ENCODE data around the gene A3GALT2.

Gene A3GALT2

GRCh38 chr1:33332357-33332789 lies 11.5 kb upstream of the A3GALT2 start:
- DNase-seq (ENCODE audit: low read depth), result no peak

GRCh38 chr1:33331444-33332356 lies 10.8 kb upstream of the A3GALT2 start:
- no peak for DNase-seq (ENCODE audit: low read depth)

GRCh38 chr1:33330906-33331305 lies 10.0 kb upstream of the A3GALT2 start:
- DNase-seq (ENCODE audit: low read depth), result no peak

GRCh38 chr1:33330361-33330890 lies 9.5 kb upstream of the A3GALT2 start:
- no peak for DNase-seq (ENCODE audit: low read depth)

DNA sequence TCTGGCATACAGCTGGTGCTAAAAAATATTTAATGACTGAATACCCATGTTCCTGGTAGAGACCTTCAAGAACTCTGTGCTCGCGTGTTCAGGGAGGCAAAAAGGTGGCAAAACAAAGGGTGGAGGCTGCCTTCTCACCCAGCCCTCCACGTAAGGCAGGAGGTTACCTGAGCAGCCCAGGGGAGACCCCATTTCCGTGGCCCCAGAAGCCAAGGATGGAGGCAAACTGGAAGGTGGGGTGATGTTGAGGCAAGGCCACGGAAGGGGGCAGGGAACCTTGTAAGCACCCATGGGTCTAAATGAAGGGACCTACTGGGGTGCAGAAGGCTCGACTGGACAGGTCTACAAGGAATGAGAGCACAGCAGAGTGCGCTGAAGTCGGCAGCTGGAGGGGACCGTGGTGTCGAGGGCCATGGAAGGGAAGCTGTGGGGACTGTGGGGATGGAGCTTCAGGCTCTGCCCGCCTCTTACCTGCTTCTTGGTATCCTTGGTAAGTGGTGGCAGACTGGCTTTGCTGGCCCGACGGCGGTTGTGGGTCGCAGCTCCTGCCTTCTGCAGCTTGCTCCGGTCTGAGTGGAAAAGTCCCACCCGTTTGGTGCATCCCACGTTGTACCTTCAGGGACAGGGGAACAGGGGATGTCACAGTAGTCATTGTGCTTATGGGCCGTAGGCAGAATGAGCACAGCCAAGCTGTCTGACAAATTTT lies 8.9 kb upstream of the A3GALT2 start:
- no peak for DNase-seq (ENCODE audit: low read depth)

GRCh38 chr1:33328817-33329216 lies 7.9 kb upstream of the A3GALT2 start:
- DNase-seq (ENCODE audit: low read depth), result no peak

- DNase-seq (ENCODE audit: low read depth), result peak; percentile 91
These were observed 6.9 kb upstream of the A3GALT2 start for GRCh38 chr1:33327587-33328325.

- DNase-seq (ENCODE audit: low read depth), result no peak
These were observed 5.9 kb upstream of the A3GALT2 start for GRCh38 chr1:33326785-33327184.

DNA sequence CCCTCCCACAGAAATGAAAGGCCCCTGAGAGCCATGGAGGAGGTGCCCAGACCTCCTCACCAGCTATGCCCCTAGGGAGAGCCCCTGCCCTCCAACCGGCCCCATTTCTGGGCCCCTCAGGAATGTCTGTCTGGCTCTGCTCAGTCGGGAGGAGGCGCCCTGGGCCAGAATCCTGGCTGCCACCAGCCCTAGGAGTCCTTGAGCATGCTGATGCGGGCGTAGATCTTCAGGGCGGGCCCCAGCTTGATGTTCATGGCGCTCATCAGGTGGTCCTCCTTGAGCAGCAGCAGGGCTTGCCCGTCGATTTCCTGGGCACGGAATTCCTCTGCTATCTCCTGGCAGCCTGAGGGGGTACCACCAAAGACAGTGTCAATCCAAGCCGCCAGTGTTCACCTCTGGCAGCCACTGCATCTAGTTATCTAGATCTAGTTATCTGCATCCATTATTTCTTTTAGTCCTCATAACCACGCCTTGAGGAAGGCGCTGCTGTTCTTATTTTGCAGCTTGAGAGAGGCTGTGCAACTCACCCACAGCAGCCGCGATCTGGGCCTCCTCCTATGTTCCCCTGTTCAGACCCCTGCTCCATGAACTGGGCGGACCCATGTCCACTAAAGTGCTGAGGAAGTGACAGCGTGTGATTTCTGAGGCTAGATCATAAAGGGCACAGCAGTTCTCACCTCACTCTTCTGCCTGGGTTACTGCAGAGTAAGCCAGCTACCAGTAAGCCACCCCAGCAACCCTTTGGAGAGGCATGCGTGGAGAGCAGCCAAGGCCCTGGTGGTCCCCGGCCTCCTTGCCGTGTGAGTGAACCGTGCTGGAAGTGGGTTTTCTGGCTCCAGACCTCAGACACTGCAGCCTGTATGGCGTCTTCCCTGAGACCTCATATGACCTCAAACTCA lies 4.0 kb upstream of the A3GALT2 start:
- DNase-seq (ENCODE audit: low read depth), result no peak

- no peak for DNase-seq (ENCODE audit: low read depth)
These were observed 3.0 kb upstream of the A3GALT2 start for GRCh38 chr1:33323663-33324477.

DNA sequence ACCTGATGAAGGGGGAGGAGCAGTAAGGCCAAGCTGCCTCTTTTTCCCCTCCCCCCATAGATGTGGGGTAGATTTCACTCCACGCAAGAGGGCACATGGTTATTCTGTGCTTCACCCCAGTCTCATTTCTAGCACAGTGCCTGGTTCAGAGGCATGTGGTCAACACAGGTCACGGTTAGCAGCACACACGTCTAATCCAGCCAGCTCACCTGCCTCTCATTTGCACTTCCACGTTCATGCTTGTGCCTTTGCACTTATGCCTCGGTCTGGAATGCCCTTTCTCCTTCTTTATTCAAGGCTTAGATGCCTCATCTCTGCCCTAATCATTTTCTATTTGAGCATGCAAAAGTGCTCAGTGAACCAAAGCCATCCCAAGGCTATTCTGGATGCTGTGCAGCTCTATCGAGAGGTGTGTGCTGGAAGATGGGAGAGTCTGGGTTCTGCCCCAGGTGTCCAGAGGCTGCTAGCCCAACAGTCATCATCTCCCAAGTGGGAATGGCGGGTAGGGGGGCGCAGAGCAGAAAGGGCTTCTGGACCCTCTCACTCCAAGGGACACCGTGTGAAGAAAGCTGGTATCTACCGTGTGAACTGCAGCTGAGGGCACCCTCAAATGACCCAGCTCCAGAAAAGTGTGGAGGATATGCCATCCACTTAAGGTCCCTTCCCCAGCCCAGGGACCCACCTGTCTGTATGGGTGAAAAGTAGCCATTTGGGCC lies 2.1 kb upstream of the A3GALT2 start:
- no peak for DNase-seq (ENCODE audit: low read depth)

GRCh38 chr1:33322109-33322508 lies 1.2 kb upstream of the A3GALT2 start:
- DNase-seq (ENCODE audit: low read depth), result no peak

DNA sequence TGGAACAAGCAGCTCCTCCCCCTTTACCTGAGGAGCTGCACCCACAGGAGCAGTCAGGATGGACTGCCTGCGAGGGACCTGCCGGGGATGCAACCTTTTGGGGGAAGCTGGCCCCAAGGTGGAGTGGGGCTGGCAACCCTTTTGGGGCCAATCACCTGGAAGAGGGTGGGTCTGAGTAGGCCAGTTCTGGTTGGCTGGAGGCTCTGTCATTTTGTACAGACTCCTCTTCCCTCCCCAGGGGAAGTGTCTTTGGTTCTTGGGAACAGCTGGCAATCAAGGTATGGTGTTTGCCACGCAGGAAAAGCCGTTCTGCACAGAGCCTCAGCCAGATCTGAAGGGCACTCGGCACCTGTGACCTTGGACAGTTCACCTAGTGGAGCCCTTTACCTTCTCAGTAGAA lies 280 bp upstream of the A3GALT2 start:
- DNase-seq (ENCODE audit: low read depth), result no peak

DNA sequence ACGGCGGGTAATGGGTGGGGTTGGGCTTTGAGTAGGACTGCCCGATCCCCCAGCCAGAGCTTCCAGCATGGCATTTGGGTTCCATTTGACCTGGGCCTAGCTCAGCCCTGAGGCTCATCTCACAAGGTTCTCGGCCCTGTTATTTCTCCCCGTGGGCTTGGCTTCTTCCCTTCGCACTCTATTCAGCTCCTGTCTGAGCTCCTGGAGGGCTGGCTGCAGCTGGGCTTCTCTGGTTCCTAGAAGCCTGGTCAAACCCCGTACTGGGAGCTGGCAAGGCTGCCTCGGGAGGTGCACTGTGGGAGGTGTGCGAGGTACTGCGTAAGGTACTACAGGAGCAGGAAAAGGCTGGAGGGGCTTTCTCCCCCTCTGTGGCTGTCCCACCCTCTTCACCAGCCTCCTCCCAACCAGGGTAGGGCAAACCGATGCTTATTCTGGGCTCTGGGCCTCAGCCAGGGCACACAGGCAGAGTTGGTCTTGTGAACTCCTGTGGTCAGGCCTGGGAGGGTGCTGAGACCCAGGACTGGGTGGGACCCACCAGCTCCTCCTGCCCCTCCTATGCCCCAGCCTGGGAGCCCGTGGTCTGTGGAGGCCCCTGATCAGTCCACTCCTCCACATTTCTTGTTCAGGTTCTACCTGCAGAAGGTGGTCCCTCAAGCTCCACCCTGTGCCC lies 814 bp downstream of the A3GALT2 start:
- DNase-seq (ENCODE audit: low read depth), result no peak

GRCh38 chr1:33319186-33319948 lies 1.5 kb downstream of the A3GALT2 start:
- no peak for DNase-seq (ENCODE audit: low read depth)

DNA sequence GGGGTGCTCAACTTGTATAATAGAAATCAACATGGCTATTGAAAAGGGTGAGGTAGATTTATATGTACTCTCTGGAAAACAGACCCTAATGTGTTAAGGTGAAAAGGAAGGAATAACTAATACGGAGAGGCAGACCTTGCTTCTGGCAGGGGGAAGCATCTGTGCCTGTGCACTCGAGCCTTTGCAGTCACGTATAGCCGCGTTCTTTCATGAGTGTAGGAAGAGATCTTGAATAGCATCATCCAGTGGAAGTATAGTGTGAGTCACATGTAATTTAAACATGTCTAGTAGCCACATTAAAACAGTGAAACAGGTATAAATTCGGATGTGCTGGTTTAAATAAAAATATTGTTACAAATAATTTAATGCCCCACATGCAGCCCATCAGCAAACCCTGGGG lies 3.0 kb downstream of the A3GALT2 start:
- no peak for DNase-seq (ENCODE audit: low read depth)

DNA sequence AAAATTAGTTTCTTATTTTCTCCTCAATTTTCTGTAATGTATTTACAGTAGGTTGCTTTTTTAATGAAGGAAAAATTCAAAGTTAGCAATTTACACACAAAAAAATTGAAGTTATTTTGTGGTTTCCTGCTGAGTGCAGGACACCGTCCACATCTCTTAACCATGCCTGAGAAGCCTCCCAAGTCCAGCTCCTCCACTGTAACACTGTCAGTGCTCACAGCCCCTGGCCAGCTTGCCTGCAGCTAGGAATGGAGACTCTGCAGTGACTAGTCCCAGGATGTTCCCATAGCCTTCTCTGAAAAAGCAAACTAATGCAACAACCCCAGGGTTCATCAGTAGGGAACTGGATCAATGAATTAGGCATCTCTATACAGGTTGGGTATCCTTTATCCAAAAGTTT lies 3.5 kb downstream of the A3GALT2 start:
- no peak for DNase-seq (ENCODE audit: low read depth)

DNA sequence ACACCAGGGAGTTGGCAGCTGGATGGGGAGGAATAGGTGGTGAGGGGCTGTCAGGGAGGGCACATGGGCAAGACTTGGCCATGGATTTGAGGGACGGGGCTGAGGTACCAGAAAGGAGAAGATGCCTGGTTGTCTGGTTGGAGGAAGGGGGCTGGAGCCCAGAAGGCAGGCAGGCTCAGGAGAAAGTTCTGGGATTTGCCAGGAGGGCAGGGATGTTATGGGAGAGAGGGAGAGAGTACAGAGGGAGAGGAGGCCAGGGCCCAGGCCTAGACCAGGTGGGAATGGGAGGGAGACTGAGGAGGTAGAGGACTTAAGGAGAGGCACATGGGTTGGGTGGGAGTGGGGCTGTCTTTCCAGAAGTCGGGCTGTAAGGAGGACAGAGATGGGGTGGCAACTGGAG lies 4.3 kb downstream of the A3GALT2 start:
- no peak for DNase-seq (ENCODE audit: low read depth)

Data from HS-5 (cell line).